Activated B cell treated with CpG ODN at 0.5 μM for 24 hours (primary cell): ENCODE measurements around the gene ROR2. TPM values are rescaled to one million over a fixed set of nuclear protein-coding genes. Genes with fewer than 3 reads are reported as not detected.

Experiments
- ATAC-seq: fragments of 200-7000 bp; cut with Tn5 transposase; one replicate; pipeline ENCODE4 v1.10.0; 2021; ENCODE audit warnings: low read depth, mild to moderate bottlenecking, moderate library complexity
- CTCF ChIA-PET: fragments of 350-600 bp; sonication (Branson Sonifier 250); formaldehyde crosslinking; loops from one replicate; lab custom pipeline; 2021; ENCODE audit warnings: antibody characterized with exemption; lab: Charles Lee
- POLR2A ChIA-PET: fragments of 350-600 bp; sonication (Branson Sonifier 250); formaldehyde crosslinking; loops from one replicate; lab custom pipeline; 2021; ENCODE audit warnings: antibody characterized with exemption; lab: Charles Lee
- DNase-seq: peaks from one replicate; pipeline ENCODE4 v3.0.0; 2022
- H3K27ac Mint-ChIP-seq: one replicate; pipeline ENCODE4 v1.8.0; 2020; ENCODE audit warnings: mixed read lengths
- H3K27me3 Mint-ChIP-seq: one replicate; pipeline ENCODE4 v1.8.0; 2021; ENCODE audit warnings: mixed read lengths
- H3K36me3 Mint-ChIP-seq: one replicate; pipeline ENCODE4 v1.8.0; 2021; ENCODE audit warnings: low read depth, mixed read lengths
- H3K4me1 Mint-ChIP-seq: one replicate; pipeline ENCODE4 v1.8.0; 2021; ENCODE audit warnings: mixed read lengths
- H3K4me3 Mint-ChIP-seq: one replicate; pipeline ENCODE4 v1.8.0; 2020; ENCODE audit warnings: mild to moderate bottlenecking, mixed read lengths
- H3K9me3 Mint-ChIP-seq: one replicate; pipeline ENCODE4 v1.8.0; 2020; ENCODE audit warnings: mixed read lengths
- intact Hi-C: fragments of 100-400 bp; cut with micrococcal nuclease; formaldehyde crosslinking; loops from one replicate; pipeline ENCODE4 v1.15.1; 2024
- total RNA-seq: library from RNA; stranded (reverse); gene quantifications from 2 replicates; pipeline ENCODE4 v1.2.3, GENCODE V29; 2022
- TF ChIP-seq, protein P1 (sequence below): fragments of 200-600 bp; IDR thresholded peaks from one replicate; pipeline ENCODE4 v1.8.0; 2022; ENCODE audit warnings: antibody characterized with exemption, mild to moderate bottlenecking

ROR2 gene
- total RNA-seq, 1 donor from 2014 or later, result not detected

DNA sequence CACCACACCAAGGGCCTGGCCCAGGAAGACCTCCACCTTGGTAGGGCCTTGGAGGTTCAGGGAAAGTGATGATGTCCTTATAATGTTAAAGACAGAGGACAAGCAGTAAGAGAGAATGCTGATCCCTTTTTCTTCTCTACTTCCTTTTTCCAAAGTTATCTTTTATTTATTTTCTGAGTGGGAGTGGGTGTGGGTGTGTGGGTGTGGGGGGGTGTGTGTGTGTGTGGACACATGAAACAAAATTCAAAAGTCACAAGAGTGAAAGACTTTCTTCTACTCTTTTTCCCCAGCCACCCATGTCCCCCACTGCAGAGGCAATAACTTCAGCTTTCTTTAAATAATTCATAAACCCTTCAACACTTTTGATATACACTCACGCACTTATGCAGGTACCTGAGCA, 70.8 kb downstream of the ROR2 start:
- Mint-ChIP-seq H3K36me3 (no peaks in the 10 kb centered on the region), H3K27me3 (no peaks in the 10 kb centered on the region), H3K4me1 (no peaks in the 10 kb centered on the region), H3K4me3 (no peak overlapping the region), H3K27ac (no peak overlapping the region), H3K9me3 (no peaks in the 10 kb centered on the region)
- ChIA-PET POLR2A (no interaction called here), CTCF (no interaction called here)
- TF ChIP-seq, protein P1, sequence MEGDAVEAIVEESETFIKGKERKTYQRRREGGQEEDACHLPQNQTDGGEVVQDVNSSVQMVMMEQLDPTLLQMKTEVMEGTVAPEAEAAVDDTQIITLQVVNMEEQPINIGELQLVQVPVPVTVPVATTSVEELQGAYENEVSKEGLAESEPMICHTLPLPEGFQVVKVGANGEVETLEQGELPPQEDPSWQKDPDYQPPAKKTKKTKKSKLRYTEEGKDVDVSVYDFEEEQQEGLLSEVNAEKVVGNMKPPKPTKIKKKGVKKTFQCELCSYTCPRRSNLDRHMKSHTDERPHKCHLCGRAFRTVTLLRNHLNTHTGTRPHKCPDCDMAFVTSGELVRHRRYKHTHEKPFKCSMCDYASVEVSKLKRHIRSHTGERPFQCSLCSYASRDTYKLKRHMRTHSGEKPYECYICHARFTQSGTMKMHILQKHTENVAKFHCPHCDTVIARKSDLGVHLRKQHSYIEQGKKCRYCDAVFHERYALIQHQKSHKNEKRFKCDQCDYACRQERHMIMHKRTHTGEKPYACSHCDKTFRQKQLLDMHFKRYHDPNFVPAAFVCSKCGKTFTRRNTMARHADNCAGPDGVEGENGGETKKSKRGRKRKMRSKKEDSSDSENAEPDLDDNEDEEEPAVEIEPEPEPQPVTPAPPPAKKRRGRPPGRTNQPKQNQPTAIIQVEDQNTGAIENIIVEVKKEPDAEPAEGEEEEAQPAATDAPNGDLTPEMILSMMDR, result no peak
- intact Hi-C loops, result no loop called here
- DNase-seq (no peak), ATAC-seq (no peak)

DNA sequence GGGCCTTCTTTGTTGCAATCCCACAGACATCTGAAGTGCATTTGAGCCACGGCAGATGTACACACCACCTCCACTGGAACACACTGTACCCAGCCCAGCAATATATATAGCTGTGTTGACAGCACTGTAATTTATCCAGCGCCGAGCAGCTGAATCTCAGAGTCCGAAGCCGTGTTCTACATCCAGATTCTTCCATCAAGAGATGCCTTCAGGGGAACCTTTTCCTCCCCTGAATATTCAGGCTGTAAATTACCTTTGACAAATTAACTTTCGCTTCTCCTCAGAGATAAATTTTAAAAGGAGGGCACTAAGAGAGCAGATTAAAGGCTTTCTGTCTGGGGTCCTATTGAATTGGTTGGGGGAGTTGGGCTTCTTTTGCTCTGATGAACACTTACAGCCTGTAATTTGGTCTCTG, 76.4 kb downstream of the ROR2 start:
- H3K36me3 Mint-ChIP-seq, result no peaks in the 10 kb centered on the region
- TF ChIP-seq, protein P1, result no peak
- no peak overlapping the region for H3K4me3 Mint-ChIP-seq
- CTCF ChIA-PET, result no interaction called here
- no peak overlapping the region for H3K27ac Mint-ChIP-seq
- no peak for ATAC-seq
- POLR2A ChIA-PET, result no interaction called here
- DNase-seq, result no peak
- no peaks in the 10 kb centered on the region for H3K4me1 Mint-ChIP-seq
- H3K27me3 Mint-ChIP-seq, result peaks cover 4% of the 10 kb centered on the region
- intact Hi-C loops, result no loop called here
- no peaks in the 10 kb centered on the region for H3K9me3 Mint-ChIP-seq

DNA sequence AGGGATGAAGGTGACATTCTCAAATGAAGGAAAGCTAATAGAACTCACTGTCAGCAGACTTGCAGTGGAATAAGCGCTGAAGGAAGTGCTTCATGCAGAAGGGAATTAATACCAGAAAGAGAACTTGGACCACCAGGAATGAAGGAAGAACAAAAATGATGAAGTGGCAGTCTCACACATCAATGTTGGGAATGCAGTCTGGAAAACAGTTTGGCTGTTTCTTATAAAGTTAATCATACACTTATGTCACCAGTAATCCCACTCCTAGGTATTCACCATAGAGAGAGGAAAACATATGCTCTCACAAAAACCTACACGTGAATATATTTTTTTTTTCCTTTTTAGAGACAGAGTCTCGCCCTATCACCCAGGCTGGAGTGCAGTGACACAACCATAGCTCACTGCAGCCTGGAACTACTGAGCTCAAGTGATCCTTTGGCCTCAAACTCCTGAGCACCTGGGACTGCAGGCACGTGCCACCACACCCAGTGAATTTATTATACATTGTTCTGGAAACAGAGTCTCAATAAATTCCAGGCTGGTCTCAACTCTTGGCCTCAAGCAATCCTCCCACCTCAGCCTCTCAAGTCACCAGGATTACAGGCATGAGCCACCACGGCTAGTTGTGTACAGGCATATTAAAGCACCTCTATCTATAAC, 81.2 kb downstream of the ROR2 start:
- TF ChIP-seq, protein P1, result no peak
- H3K27me3 Mint-ChIP-seq, result peaks cover 9% of the 10 kb centered on the region

DNA sequence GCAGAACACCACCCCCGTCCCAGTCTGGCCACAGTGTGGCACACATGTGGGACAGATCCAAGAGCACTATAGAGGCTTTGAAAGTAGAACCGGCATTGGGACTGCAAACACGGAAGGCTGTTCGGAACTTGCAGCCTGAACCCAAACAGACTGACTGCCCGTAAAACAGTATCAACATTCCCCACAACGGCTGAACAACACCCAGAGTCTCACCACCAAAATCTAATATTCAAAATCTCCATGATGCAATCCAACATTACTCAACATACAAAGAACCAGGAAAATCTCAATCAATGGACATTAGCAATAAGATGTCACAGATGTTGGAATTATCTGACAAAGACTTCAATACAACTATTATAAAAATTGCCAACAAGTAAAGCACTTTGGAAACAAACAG, 82.3 kb downstream of the ROR2 start:
- Mint-ChIP-seq H3K27ac (no peak overlapping the region), H3K27me3 (peaks cover 13% of the 10 kb centered on the region), H3K36me3 (no peaks in the 10 kb centered on the region), H3K4me3 (no peak overlapping the region), H3K9me3 (no peaks in the 10 kb centered on the region), H3K4me1 (no peaks in the 10 kb centered on the region)
- CTCF ChIA-PET, result no interaction called here
- TF ChIP-seq, protein P1, result no peak
- ATAC-seq (no peak), DNase-seq (no peak)
- intact Hi-C loops, result no loop called here
- POLR2A ChIA-PET, result no interaction called here

More for the DNA sequence above, 81.2 kb downstream of the ROR2 start:
- DNase-seq (no peak), ATAC-seq (no peak)
- Mint-ChIP-seq H3K4me1 (no peaks in the 10 kb centered on the region), H3K9me3 (no peaks in the 10 kb centered on the region), H3K36me3 (no peaks in the 10 kb centered on the region), H3K4me3 (no peak overlapping the region), H3K27ac (no peak overlapping the region)
- ChIA-PET POLR2A (no interaction called here), CTCF (no interaction called here)
- intact Hi-C loops, result no loop called here

DNA sequence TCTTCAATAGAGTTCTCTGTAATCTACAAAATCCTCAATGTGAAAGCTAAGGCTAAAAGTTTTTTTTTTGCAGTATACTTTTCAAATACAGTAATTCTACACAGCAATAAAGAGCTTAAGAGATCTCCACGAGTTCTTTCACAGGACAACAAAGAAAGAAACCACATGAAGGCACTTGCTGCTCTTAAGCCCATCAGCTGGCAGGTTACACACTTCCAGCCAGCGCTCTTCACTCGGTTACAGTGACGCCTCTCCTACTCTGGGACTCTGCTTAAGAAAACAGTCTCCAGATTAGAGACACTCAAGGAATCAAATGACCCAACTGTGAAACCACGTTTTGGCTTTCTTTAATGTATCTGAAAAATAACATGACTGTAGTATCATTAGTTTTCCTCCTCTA, 85.0 kb downstream of the ROR2 start:
- no peaks in the 10 kb centered on the region for H3K4me1 Mint-ChIP-seq
- CTCF ChIA-PET, result no interaction called here
- H3K9me3 Mint-ChIP-seq, result no peaks in the 10 kb centered on the region
- intact Hi-C loops, result no loop called here
- H3K4me3 Mint-ChIP-seq, result no peak overlapping the region
- POLR2A ChIA-PET, result no interaction called here
- H3K27ac Mint-ChIP-seq, result no peak overlapping the region
- H3K36me3 Mint-ChIP-seq, result no peaks in the 10 kb centered on the region
- H3K27me3 Mint-ChIP-seq, result peaks cover 9% of the 10 kb centered on the region
- ATAC-seq (no peak), DNase-seq (no peak)
- TF ChIP-seq, protein P1, result no peak
